GM12892 (cell line): ENCODE measurements around the gene SLCO2B1.

ENCODE experiments used
- POLR2A ChIP-seq: IDR thresholded peaks from 2 replicates; pipeline ENCODE4 v1.6.1; 2011; ENCODE audit warnings: low read depth, low read length, control low read depth
- POLR2AphosphoS5 ChIP-seq: IDR thresholded peaks from 2 replicates; pipeline ENCODE4 v1.6.1; 2011; ENCODE audit warnings: low read depth, low read length, control low read depth
- TAF1 ChIP-seq: IDR thresholded peaks from 2 replicates; pipeline ENCODE4 v1.6.1; 2011; ENCODE audit warnings: low read depth, mild to moderate bottlenecking, control low read depth, low read length, borderline replicate concordance

DNA sequence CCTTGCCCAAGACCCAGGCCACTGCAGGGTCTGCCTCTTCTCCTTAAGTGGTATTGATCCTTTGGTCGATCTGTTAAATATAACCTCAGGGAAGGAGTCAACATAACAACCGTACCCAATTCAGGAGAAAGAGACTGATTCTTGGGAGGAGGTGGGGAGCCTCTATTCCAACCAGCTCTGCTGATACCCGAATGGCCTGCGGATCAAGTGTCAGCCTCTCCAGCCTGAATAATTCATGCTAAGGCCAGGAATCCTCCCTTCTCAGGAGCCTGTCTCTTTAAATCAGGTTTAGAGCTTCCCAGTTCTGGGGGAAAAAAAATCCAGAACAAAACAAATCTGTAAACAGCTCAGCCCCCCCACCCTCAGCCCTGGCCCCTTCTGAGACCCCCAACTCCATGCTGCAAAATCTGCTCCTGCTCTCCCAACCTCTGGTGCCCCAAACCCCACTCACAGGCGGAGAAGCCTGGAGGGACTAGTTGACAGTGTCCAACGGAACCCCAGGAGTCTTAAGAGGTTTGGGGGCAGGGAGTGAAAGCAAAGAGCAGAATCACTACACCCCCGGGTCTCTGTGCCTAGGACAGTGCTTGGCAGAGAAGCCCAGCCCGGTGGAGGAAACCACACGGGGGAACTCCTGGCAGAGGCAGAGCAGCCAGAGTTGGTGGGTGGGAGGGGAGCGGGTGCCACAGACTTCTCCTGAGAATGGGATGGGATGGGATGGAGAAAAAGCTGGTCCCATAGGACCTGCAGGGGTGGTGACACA is 88.8 kb downstream of the SLCO2B1 start:
- TF ChIP-seq POLR2A, result no peak
- TF ChIP-seq TAF1, result no peak
- TF ChIP-seq POLR2AphosphoS5, result no peak
